Retinal pigment epithelial cell (primary cell): ENCODE data around the gene EHMT2.

Source experiments
- DNase-seq: peaks from one replicate; pipeline ENCODE4 v3.0.0-alpha.2; 2010; ENCODE audit warnings: low read depth
- H3K4me3 ChIP-seq: 2 replicates; pipeline ENCODE4 v1.5.1; 2011; ENCODE audit warnings: mild to moderate bottlenecking, low read length, control low read depth, moderate library complexity
- CTCF ChIP-seq: conservative IDR thresholded peaks from 2 replicates; pipeline ENCODE4 v1.5.1; 2011; ENCODE audit warnings: low read depth, low read length, control low read depth, inconsistent platforms

The EHMT2 gene

GRCh38 chr6:31927863-31928671 lies 30.6 kb upstream of the EHMT2 start:
- DNase-seq = no peak
- TF ChIP-seq CTCF = no peak
- H3K4me3 ChIP-seq = no peak overlapping the region

- no peak for DNase-seq
- no peak for TF ChIP-seq CTCF
- H3K4me3 ChIP-seq = no peak within 1 kb of the TSS
Measured at GRCh38 chr6:31927242-31927862, 29.9 kb upstream of the EHMT2 start, which contains the start of gene C2. Gene C2, plus strand, starts transcription at chr6:31927717. Its CDS starts 36 bp downstream, at chr6:31927753.

DNA sequence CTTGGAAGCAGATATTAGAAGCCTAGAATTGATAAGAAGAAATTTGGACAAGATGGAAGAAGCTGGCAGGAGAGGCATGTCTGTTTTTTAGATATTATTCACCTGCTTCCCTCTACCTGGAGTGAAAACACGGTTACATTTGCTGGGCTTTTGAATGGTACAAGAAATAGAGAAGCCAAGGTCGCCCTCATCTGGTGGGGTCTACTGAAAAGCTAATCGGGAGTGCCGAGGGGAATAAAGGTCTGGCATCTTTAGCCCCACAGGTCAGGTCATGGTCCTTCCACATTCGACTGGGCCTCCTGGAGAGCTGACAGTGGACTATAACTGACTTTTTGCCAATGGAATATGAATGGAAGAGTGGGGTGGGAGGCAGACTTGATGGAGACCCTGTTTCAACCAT lies 25.4 kb upstream of the EHMT2 start:
- peak; percentile 24 for TF ChIP-seq CTCF
- no peak overlapping the region for H3K4me3 ChIP-seq
- no peak for DNase-seq

DNA sequence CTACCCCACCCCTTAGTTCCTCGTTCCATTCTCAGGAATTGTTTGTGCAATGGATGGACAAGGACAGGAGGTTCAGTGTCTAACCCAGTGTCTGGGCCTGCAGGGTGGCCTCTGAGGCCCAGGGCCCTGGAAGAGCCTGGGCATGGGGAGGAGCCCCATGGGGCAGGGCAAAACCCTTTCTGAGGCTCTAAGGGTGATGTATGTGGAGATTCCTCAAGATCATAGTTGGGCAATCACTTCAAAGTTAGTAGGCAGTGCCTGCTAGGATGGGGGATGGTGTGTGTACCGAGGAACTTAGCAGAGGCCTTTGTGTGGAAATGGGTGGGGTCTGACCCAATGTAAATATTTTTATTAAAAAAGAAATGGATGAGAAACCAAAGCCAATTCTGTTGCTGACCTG lies 23.3 kb upstream of the EHMT2 start:
- no peak overlapping the region for H3K4me3 ChIP-seq
- TF ChIP-seq CTCF = no peak
- DNase-seq = no peak

- no peak for DNase-seq
- H3K4me3 ChIP-seq = no peak overlapping the region
- TF ChIP-seq CTCF = no peak
Measured at GRCh38 chr6:31919624-31920303, 22.3 kb upstream of the EHMT2 start.

DNA sequence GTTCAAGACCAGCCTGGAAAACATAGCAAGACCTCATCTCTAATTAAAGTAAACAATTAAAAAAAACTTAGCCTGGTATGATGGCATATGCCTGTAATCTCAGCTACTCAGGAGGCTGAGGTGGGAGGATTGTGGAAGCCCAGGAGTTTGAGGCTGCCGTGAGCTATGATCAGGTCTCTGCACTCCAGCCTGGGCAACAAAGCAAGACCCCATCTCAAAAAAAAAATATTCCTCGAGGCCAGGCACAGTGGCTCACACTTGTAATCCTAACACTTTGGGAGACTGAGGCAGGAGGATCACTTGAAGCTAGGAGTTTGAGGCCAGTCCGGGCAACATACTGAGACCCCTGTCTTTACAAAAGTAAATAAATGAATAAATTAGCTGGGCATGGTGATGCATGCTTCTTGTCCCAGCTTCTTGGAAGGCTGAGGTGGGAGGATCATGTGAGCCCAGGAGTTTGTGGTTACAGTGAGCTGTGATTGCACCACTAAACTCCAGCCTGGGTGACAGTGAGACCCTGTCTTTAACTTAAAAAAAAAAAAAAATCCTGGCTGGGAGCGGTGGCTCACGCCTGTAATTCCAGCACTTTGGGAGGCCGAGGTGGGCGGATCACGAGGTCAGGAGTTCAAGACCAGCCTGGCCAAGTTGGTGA lies 20.7 kb upstream of the EHMT2 start:
- no peak for TF ChIP-seq CTCF
- H3K4me3 ChIP-seq = no peak overlapping the region
- no peak for DNase-seq
